Activated naive CD4-positive, alpha-beta T cell treated with anti-CD3 and anti-CD28 coated beads, Interleukin-2, amount 50 U/mL, for 24 hours (primary cell): ENCODE measurements around the gene POLR2F.

ENCODE experiments used
- H3K27ac Mint-ChIP-seq: one replicate; pipeline ENCODE4 v1.8.0; 2021; ENCODE audit warnings: mild to moderate bottlenecking, mixed read lengths
- H3K27me3 Mint-ChIP-seq: one replicate; pipeline ENCODE4 v1.8.0; 2021; ENCODE audit warnings: mixed read lengths
- H3K36me3 Mint-ChIP-seq: one replicate; pipeline ENCODE4 v1.8.0; 2021; ENCODE audit warnings: mixed read lengths
- H3K4me1 Mint-ChIP-seq: one replicate; pipeline ENCODE4 v1.8.0; 2021; ENCODE audit warnings: mixed read lengths
- H3K4me3 Mint-ChIP-seq: one replicate; pipeline ENCODE4 v1.8.0; 2021; ENCODE audit warnings: mild to moderate bottlenecking, mixed read lengths
- H3K9me3 Mint-ChIP-seq: one replicate; pipeline ENCODE4 v1.8.0; 2021; ENCODE audit warnings: mixed read lengths

POLR2F gene

DNA sequence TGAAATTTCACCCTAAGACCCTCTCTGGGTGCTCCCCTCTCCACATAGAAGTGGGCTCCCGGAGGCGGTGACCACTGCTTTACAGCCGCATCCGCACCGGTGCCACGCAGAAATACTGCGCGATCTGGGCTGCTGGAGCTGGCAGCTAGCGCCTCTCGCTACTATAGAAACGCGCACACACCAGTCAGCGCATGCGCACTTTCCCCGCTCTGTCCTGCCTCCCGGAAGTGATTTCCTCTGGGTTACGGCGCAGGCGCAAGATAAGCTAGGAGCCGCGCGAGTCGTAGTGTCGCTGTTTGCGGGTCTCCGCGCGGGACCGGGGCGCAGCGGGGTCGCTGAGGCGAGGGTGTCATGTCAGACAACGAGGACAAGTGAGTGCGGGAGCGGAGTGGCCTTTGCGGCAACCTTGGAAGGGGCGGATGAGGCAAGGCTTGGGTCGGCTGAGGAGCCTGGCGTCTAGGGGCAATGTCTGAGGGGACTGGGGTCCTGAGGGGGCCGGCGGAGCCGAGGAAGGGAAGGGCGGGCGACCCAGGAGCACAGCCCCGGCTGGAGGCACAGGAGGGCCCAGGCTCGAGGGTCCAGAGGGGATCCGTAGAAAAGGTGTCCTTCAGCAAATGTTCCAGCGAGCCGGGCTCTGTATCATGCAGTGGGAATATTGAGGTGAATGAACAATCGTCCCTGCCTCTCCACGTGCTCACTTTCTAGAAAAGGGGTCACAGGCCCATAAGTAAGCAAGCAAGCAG, at the start of gene POLR2F, which contains the start of gene C22orf23:
Gene POLR2F, plus strand, starts transcription at position 263 of the 743 bp plus-strand sequence. Its CDS starts 89 bp downstream, at position 352.
Gene C22orf23, minus strand, starts transcription at position 165 of the 743 bp plus-strand sequence. CDS start 452 bp downstream, outside the sequence.
- peaks cover 5% of the 10 kb centered on the region for H3K27me3 Mint-ChIP-seq
- H3K4me3 Mint-ChIP-seq = peak within 1 kb of the TSS; percentile 93
- peaks cover 11% of the 10 kb centered on the region for H3K36me3 Mint-ChIP-seq
- peaks cover 43% of the 10 kb centered on the region for H3K4me1 Mint-ChIP-seq
- H3K27ac Mint-ChIP-seq = peak within 1 kb of the TSS; percentile 88
- H3K9me3 Mint-ChIP-seq = no peaks in the 10 kb centered on the region

DNA sequence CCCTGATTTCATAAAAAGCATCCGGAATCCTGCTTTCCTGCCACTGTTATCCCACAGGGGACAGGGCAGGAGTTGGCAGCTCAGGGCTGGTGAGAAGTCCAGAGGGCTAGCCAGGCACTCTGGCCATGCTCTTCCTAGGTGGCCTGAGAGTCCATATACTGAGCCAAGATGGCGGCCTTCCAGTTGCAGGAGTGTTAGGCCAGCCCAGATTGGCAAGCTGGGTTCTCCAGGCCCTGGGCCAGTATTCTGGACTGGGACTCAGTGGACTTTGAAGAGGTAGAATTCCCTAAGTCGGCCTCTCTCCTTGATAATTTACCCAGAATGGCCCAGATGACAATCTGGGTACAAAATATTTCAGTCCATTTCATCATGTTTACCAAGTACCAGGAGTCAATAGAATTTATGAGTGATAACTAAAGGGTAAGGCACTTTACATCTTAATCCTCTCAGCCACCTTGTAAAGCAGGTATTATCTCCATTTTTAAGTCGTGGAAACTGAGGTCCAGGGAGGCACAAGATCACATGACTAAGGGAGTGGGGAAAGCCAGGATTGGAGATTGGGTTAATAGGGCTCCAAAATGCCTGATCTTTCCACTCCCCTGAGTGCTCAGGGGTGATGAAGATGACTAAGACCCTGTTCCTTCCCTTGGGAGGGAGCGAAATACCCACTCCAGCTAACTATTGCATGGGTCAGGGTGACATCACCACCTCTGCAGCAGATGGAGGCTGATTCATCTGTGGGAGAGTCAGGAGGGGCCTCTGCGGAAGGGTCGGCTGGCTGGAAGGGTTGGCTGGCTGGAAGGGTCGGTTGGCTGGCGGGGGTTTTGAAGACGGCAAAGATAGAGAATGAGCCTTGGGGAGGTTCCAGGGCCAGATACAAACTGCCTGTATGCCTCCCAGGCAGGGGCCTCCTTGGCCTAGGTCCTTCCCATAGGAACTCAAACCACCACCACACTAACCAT, 48.6 kb upstream of the POLR2F start:
- Mint-ChIP-seq H3K36me3 (no peaks in the 10 kb centered on the region), H3K4me1 (peaks cover 27% of the 10 kb centered on the region), H3K4me3 (peak overlapping the region; percentile 80), H3K9me3 (no peaks in the 10 kb centered on the region), H3K27me3 (no peaks in the 10 kb centered on the region), H3K27ac (peak overlapping the region; percentile 72)

DNA sequence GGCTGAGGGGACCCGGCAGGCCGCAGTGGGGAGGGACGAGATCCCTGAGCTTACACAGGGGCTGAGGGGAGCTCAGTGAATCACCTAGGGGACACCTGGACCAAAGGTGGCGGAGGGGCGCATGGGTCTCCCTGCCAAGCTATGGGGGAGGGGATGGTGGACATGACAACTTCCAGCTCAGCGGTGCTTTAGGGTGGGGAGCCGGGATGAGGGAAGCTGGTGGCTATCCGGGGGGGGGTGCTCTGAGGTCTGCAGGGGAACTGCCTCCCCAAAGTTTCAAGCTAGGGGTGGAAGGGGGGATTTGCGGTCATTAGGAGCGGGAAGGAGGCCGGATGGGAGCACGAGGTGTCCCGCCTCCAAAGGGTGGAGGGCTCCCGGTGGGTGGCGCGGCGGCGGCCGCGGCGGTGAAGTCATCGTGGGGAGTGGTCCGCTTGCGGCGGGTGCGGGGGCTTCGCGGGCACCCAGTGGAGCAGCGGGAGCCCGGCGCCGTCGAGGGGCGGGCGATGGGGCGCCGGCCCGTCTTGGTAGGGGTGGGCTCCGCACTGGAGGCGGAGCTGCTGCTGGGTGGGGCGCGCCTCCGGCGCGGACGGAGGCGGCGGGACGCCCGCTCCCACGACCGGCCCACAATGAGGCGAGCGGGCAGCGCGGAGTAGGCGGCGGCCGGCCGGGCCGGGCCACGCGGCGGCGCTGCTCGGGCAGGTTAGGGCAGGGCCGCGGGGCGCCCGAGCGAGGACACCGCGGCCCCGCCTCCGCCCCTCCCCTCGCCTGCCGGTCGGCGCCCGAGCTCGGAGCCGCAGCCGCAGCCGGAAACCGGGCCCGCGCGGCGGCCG, 47.8 kb upstream of the POLR2F start, which contains the start of gene MICALL1:
Gene MICALL1, plus strand, starts transcription at position 764 of the 830 bp plus-strand sequence. CDS start 126 bp downstream, outside the sequence.
- no peaks in the 10 kb centered on the region for H3K36me3 Mint-ChIP-seq

DNA sequence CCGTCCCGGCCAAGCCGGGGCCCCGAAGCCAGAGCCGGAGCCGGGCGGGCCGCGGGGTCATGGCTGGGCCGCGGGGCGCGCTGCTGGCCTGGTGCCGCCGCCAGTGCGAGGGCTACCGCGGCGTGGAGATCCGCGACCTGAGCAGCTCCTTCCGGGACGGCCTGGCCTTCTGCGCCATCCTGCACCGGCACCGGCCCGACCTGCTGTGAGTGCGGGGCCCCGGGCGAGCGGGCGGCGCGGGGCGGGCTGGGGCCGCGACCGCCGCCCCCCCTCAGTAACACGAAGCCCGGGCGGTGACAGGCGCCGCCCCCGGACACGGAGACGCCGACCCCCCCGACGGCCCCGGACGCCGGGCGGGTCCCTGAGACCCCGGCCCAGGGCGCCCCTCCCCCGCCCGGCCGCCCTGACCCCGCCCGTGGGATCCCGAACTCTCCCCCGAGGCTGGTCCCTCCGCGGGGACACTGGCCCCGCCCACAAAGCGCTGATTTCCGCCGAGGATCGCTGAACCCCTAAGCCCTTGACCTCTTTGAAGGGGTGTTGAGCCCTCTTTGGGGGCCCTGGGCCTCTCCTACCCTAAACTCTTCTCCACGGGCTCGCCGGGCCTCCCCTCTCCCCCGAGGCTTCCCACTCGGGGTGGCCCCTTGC, 47.0 kb upstream of the POLR2F start:
- Mint-ChIP-seq H3K9me3 (no peaks in the 10 kb centered on the region), H3K4me3 (peak overlapping the region; percentile 79), H3K36me3 (no peaks in the 10 kb centered on the region), H3K27ac (peak overlapping the region; percentile 77), H3K4me1 (peaks cover 33% of the 10 kb centered on the region), H3K27me3 (no peaks in the 10 kb centered on the region)

More for the DNA sequence above, 47.8 kb upstream of the POLR2F start, which contains the start of gene MICALL1:
- Mint-ChIP-seq H3K4me3 (peak within 1 kb of the TSS; percentile 80), H3K4me1 (peaks cover 30% of the 10 kb centered on the region), H3K27me3 (no peaks in the 10 kb centered on the region), H3K9me3 (no peaks in the 10 kb centered on the region), H3K27ac (peak within 1 kb of the TSS; percentile 77)

DNA sequence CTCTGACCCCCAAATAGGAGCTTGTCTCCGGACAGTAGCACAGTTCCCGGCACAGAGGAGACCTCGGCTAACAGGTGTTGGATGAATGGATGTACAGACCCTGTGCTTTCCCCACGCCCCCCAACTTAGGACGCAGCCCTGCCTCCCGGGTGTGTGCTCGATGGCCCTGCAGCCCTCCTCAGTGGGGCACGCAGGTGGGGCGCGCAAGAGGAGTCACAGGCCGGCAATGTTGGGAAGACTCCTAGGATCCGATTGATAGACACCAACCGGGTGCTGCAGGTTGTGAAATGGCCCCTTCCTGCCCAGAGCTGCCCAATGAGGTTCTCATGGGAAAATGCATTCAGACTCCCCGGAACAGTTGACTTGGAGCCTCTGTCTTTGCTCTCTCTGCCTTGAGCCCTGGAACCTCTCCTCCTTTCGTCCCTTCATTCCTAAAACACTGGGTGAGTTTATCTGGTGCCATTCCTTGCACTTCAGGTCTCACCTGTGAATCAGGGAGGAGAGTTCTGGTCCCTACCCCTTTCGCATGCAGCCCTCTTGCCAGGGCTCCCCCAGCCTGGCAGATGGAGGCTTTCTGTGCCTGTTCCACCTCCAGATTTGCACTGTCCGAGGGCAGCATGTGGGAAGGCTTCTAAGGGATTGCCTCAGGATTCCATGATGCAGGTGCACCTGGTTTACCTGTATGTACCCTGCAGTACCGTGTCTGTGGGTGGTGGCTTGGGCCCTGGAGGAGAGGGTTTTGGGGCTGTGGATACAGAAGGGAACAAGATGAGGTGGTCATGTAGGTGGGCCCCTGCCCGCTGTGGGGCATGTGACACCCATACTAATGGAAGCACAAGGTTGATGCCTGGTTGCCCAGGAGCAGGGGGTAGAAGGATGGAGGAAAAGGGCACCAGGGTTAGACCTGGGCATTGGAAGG, 46.2 kb upstream of the POLR2F start:
- Mint-ChIP-seq H3K36me3 (no peaks in the 10 kb centered on the region), H3K4me1 (peaks cover 33% of the 10 kb centered on the region), H3K27ac (peak overlapping the region; percentile 77), H3K4me3 (peak overlapping the region; percentile 79), H3K9me3 (no peaks in the 10 kb centered on the region), H3K27me3 (no peaks in the 10 kb centered on the region)

DNA sequence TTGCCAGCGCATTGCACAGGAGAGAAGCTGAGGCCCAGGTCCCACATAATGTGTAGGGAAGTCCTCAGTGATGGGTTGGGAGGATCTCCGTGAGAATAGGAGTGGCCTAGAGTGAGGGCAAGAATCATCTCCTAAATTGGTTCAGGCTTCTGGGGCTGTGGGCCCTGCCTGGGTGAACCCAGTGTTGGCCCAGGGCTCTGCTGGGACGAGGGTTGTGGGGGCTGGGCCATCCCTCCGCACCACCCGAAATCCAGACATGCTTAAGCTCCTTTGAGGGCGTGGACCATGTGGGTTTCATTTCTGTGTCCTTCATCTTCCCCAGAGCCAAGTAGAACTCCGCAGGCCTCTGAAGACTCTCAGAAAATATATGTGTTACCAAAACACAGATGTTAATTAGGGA, 43.7 kb upstream of the POLR2F start:
- Mint-ChIP-seq H3K27ac (no peak overlapping the region), H3K36me3 (no peaks in the 10 kb centered on the region), H3K27me3 (no peaks in the 10 kb centered on the region), H3K4me1 (peaks cover 31% of the 10 kb centered on the region), H3K9me3 (no peaks in the 10 kb centered on the region), H3K4me3 (no peak overlapping the region)

DNA sequence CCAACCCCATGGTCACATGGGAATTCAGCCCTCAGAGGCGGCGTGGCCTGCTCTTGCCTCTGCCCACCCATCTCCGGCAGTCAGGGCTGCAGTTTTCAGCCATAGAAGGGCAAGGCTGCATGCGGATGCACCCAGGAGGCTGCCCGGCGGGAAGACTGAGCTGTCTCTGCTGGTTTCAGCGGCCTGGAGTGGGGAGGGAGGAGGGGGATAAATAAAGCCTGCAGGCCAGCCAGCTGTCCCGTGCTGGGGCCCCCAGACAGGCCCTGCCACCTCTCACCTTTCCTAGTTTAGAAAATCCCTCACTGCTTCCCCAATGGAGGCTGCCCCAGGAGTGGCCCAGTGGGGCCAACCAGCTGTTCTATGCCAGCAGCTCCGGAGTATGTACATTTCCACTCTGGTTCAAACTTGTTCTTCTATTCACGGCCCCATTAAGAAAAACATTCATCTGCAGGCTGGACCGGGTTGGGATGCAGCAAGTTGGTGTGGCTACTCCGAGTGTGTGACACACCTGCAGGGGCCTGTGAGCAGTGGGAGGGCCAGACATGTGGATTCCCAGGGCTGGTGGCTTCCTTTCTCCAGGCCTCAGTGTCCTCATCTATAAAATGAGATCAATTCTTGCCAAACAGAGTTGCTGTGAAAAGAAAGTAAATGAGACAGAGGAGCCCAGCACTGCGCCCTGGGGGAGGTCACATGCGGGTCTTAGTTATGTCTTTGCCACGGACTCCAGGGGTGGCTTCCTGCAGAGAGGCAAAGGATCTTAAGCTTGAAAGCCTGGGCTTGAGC, 42.4 kb upstream of the POLR2F start:
- no peak overlapping the region for H3K27ac Mint-ChIP-seq
- no peaks in the 10 kb centered on the region for H3K9me3 Mint-ChIP-seq
- no peak overlapping the region for H3K4me3 Mint-ChIP-seq
- peaks cover 22% of the 10 kb centered on the region for H3K4me1 Mint-ChIP-seq
- H3K27me3 Mint-ChIP-seq = no peaks in the 10 kb centered on the region
- no peaks in the 10 kb centered on the region for H3K36me3 Mint-ChIP-seq

DNA sequence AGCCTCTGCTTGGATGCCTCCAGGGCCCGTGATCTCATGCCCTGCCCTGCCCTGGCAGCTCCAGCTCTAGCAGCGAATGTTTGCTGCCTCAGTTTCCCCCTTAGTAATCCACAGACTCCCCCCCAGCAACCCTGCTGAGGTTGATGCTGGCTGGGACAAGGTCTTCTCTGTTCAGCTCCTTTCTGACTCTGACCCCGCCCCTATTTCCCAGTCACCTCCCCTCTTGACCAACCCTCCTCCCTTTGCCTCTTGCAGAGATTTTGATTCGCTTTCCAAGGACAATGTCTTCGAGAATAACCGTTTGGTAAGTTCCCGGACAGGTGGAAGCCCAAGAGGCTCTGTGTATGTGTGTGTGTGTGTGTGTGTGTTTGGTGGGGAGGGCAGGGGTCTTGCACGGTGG, 41.8 kb upstream of the POLR2F start:
- H3K27ac Mint-ChIP-seq = no peak overlapping the region
- no peak overlapping the region for H3K4me3 Mint-ChIP-seq
- peaks cover 22% of the 10 kb centered on the region for H3K4me1 Mint-ChIP-seq
- no peaks in the 10 kb centered on the region for H3K36me3 Mint-ChIP-seq
- no peaks in the 10 kb centered on the region for H3K27me3 Mint-ChIP-seq
- H3K9me3 Mint-ChIP-seq = no peaks in the 10 kb centered on the region

DNA sequence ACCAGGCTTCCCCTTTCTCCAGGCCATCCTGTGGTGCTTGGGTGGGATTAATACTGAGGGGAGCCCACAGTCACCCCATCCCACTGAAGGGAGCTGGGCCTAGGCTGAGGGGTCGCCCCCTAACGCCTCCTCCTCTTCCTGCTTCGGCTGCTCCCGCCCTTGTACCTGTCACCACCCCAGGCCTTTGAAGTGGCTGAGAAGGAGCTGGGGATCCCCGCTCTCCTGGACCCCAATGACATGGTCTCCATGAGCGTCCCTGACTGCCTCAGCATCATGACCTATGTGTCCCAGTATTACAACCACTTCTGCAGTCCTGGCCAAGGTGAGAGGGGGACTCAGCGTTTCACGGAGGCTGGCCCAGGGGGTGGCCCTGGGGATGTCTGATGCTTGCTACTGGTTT, 41.3 kb upstream of the POLR2F start:
- H3K4me1 Mint-ChIP-seq = peaks cover 19% of the 10 kb centered on the region
- H3K27me3 Mint-ChIP-seq = no peaks in the 10 kb centered on the region
- no peak overlapping the region for H3K4me3 Mint-ChIP-seq
- no peaks in the 10 kb centered on the region for H3K36me3 Mint-ChIP-seq
- H3K9me3 Mint-ChIP-seq = no peaks in the 10 kb centered on the region
- H3K27ac Mint-ChIP-seq = no peak overlapping the region

DNA sequence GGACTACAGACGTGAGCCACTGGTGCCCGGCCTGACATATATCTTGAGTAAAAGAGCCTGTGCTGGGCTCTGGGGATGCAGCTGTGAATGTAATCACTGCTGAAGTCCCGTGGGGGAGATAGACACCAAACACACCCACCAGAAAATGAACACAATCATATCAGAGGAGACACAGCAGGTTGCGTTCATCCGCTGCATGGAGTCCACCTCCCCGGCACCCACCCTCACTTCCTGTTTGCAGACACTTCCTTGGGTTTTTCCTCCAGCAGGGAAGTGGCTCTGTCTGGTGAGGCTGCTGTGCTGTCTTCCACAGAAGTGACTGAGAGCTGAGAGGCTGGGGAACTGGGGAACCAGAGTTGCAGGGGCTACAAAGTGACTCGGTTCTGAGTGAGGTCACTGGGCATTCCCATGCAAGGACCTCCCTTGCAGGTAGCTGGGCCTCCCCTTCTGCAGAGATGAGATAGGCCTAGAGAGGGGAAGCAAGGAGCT, 40.2 kb upstream of the POLR2F start:
- no peak overlapping the region for H3K27ac Mint-ChIP-seq
- no peak overlapping the region for H3K4me3 Mint-ChIP-seq
- H3K9me3 Mint-ChIP-seq = no peaks in the 10 kb centered on the region
- no peaks in the 10 kb centered on the region for H3K27me3 Mint-ChIP-seq
- H3K4me1 Mint-ChIP-seq = peaks cover 11% of the 10 kb centered on the region
- no peaks in the 10 kb centered on the region for H3K36me3 Mint-ChIP-seq

DNA sequence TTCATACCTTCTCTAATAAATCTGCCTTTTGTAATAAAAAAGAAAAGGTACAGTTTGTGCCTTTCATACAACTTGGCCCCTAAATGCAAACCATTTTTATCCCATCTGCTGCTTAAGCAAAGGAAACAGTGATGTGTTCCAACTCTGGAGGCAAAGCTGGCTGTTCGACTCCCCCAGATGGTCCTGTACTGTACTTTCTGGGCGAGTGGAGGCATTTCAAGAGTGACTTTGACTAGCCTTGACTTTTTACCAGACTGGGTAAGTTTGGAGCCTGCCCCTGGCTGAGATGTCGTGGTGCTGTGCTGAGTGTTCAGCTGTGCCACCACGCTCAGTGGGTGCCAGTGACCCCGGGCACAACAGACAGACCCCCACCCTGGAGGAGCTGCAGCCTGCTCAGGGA, 37.2 kb upstream of the POLR2F start:
- no peaks in the 10 kb centered on the region for H3K27me3 Mint-ChIP-seq
- H3K4me1 Mint-ChIP-seq = peaks cover 6% of the 10 kb centered on the region
- H3K4me3 Mint-ChIP-seq = no peak overlapping the region
- no peak overlapping the region for H3K27ac Mint-ChIP-seq
- H3K9me3 Mint-ChIP-seq = no peaks in the 10 kb centered on the region
- H3K36me3 Mint-ChIP-seq = no peaks in the 10 kb centered on the region

DNA sequence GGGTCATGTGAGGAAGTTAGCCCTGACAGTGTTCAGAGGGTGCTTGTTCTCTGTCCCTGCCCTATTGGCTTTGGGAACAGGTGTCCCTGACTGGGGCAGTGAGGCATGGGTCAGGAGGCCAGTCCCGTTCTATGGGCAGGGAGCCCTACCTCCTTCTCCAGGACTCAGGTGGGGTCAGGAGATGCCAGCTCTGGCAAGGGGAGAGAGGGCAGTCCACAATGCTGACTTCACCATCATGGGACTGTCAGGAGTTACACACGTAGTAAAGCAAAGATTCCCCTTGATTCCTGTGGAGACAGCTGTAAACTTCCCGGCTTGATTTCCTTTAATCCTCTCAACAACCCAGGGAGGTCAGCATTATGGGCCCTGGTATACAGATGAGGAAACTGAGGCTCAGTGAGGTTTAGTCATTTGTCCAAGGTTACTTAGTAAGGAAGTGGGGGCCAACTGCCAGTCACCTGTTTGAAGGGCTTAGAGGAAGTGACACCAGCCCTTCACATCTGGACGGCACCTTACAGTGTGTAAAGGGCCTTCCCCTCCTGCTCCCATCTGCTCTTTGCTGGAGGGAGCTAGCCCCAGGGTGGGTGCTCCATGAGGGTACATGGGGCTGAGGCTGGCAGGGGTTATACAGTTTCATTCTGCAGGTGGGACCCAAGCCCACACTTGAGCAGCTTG, 35.5 kb upstream of the POLR2F start:
- Mint-ChIP-seq H3K36me3 (no peaks in the 10 kb centered on the region), H3K9me3 (no peaks in the 10 kb centered on the region), H3K4me1 (peaks cover 6% of the 10 kb centered on the region), H3K27me3 (no peaks in the 10 kb centered on the region), H3K4me3 (no peak overlapping the region), H3K27ac (no peak overlapping the region)
